Lower lobe of right lung (tissue), 2 donors: ENCODE measurements around the gene MSLN. TPM values are rescaled to one million over a fixed set of nuclear protein-coding genes. Genes with fewer than 3 reads are reported as not detected.
"Not testable (repeated sequence)": the region's sequence is repeated elsewhere in the genome, so short reads cannot be mapped to it uniquely, and the experiment has no call there.

Source experiments
- ATAC-seq, 2 donors: fragments of 200-7000 bp; cut with Tn5 transposase; one replicate each; pipeline ENCODE4 v1.9.1; 2020 to 2022; ENCODE audit warnings: mild to moderate bottlenecking in 2 of 2, moderate library complexity in 2 of 2
- DNase-seq: peaks from one replicate; pipeline ENCODE4 v3.0.0-alpha.2; 2020
- H3K27ac ChIP-seq: fragments of 200-600 bp; one replicate; pipeline ENCODE4 v1.8.0; 2022
- H3K27me3 ChIP-seq: fragments of 200-600 bp; one replicate; pipeline ENCODE4 v1.8.0; 2022; ENCODE audit warnings: low read depth
- H3K36me3 ChIP-seq: fragments of 200-600 bp; one replicate; pipeline ENCODE4 v1.8.0; 2022; ENCODE audit warnings: mild to moderate bottlenecking
- H3K4me1 ChIP-seq: fragments of 200-600 bp; one replicate; pipeline ENCODE4 v1.8.0; 2022
- H3K4me3 ChIP-seq: fragments of 200-600 bp; one replicate; pipeline ENCODE4 v1.8.0; 2022; ENCODE audit warnings: mild to moderate bottlenecking
- H3K9me3 ChIP-seq: fragments of 200-600 bp; one replicate; pipeline ENCODE4 v1.8.0; 2022
- CTCF ChIP-seq: fragments of 200-600 bp; IDR thresholded peaks from one replicate; pipeline ENCODE4 v1.8.0; 2022; ENCODE audit warnings: antibody characterized with exemption, mild to moderate bottlenecking
- intact Hi-C: fragments of 100-400 bp; cut with DNase I; formaldehyde crosslinking; loops from one replicate; pipeline ENCODE4 v1.11.0; 2022
- total RNA-seq: library from RNA; stranded (reverse); fragmentation: NEBNext Ultra II Directional; extraction: Animal tissue kit (Norgen Biotek cat#: 25700); gene quantifications from one replicate; pipeline ENCODE4 v1.2.1, GENCODE V29; 2021
- donor health status: DM: no; HTN: yes; CAD: no; lungs with severe emphysema.

Gene MSLN
- total RNA-seq, 1 donor from 2014 or later = 42.6 TPM

DNA sequence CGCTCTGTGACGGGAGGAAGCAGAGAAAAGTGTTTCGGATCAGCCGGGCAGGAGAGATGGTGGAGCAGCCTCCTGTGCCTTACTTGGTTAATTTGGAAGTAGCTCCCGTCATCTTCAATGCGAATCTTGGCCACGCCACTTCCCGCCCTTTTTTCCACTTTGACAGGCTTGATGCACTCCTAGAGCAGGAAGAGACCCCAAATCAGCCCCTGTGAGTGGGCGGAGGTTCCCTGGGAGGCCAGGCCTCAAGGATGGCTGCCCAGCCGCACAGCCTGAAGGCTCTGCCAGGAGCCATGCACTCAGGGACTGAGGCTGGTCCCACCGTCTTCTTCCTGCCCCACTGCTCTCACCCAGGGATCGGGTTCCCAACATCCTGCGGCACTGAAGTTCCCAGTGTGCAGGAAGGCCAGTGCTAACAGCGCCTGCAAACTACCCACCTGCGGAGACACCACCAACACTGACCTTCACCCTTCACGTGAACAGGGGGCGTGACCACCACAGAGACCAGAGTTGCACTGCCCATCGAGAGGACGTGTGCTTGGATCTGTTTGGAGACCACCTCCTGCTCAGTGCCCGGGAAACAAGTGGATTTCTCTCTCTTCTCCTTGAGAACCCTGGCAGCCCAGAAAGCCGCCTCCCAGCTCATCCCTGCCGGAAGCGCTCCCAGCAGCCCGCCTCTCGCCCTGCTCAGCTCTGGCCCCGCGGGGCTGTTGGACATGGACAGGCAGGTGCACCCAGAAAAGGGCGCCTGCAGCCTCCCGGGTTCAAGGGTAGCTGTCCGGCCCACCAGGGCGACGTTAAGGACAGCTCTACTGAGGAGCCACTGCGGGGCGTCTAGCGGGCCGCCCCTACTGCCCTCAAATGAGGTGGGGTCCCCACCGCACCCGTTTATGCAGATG, 20.7 kb upstream of the MSLN start:
- ATAC-seq (no peak), DNase-seq (no peak)
- no peak for TF ChIP-seq CTCF
- Histone ChIP-seq H3K27me3 (no peaks in the 10 kb centered on the region), H3K36me3 (peaks cover 34% of the 10 kb centered on the region), H3K27ac (peak overlapping the region; percentile 86), H3K9me3 (no peaks in the 10 kb centered on the region), H3K4me3 (peak overlapping the region; percentile 97), H3K4me1 (peaks cover 15% of the 10 kb centered on the region)
- intact Hi-C loops = no loop called here

GRCh38 chr16:740459-740763, 20.1 kb upstream of the MSLN start:
- H3K9me3 ChIP-seq = no peaks in the 10 kb centered on the region
- intact Hi-C loops = no loop called here
- peaks cover 15% of the 10 kb centered on the region for H3K4me1 ChIP-seq
- peak overlapping the region; percentile 86 for H3K27ac ChIP-seq
- H3K36me3 ChIP-seq = peaks cover 27% of the 10 kb centered on the region
- ATAC-seq (peak; percentile 24 to 38), DNase-seq (peak; percentile 65)
- no peak for TF ChIP-seq CTCF
- peak overlapping the region; percentile 97 for H3K4me3 ChIP-seq
- no peaks in the 10 kb centered on the region for H3K27me3 ChIP-seq

DNA sequence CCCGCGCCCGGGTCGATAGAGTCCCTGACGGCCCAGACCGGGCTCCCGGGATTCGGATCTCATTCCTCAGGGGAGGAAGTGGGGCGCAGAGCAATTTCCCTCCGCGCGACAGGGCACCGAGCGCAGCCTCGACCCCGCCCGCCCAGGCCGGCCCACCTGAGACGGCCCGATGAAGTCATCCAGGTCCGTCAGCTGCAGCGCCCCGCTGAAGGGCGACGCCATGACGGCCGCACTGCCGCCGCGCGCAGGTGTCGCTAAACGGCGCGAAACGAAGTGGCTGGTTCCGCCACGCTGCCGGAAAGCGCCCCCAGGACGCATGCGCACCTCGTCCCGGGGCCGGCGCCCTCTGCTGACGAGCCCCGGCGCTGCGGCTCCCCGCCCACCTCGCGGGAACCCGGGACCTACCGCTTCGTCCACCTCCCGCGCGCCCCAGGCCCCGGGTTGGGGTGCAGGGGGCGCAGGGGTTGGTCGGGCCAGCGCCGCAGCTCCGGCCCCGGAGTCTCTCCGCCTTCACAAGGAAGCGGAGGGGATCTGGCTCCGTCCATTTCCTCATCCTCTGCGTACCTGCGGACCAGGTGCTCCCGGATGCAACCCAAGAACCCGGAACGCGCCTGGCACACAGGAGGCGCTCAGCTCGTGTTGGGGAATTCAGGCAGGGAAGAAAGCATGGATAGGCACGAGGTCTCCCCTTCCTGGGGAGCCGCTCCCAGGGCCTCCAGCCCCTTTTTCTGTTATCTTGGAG, 19.6 kb upstream of the MSLN start, which contains the start of gene CIAO3:
CIAO3 (minus strand) TSS at position 234 of the 742 bp plus-strand sequence; CDS start at position 222, 12 bp downstream.
- peaks cover 15% of the 10 kb centered on the region for H3K4me1 ChIP-seq
- peak within 1 kb of the TSS; percentile 97 for H3K4me3 ChIP-seq
- intact Hi-C loops = no loop called here
- DNase-seq (peak; percentile 93), ATAC-seq (peak; percentile 96 to 97)
- peak within 1 kb of the TSS; percentile 86 for H3K27ac ChIP-seq
- no peaks in the 10 kb centered on the region for H3K9me3 ChIP-seq
- peak; percentile 92 for TF ChIP-seq CTCF
- no peaks in the 10 kb centered on the region for H3K27me3 ChIP-seq
- H3K36me3 ChIP-seq = peaks cover 22% of the 10 kb centered on the region

- no peaks in the 10 kb centered on the region for H3K27me3 ChIP-seq
- peaks cover 11% of the 10 kb centered on the region for H3K36me3 ChIP-seq
- DNase-seq (no peak), ATAC-seq (no peak)
- TF ChIP-seq CTCF = no peak
- no peak overlapping the region for H3K4me3 ChIP-seq
- intact Hi-C loops = no loop called here
- H3K4me1 ChIP-seq = peaks cover 15% of the 10 kb centered on the region
- H3K27ac ChIP-seq = no peak overlapping the region
- H3K9me3 ChIP-seq = no peaks in the 10 kb centered on the region
Observed at GRCh38 chr16:741986-742629, 18.4 kb upstream of the MSLN start.

DNA sequence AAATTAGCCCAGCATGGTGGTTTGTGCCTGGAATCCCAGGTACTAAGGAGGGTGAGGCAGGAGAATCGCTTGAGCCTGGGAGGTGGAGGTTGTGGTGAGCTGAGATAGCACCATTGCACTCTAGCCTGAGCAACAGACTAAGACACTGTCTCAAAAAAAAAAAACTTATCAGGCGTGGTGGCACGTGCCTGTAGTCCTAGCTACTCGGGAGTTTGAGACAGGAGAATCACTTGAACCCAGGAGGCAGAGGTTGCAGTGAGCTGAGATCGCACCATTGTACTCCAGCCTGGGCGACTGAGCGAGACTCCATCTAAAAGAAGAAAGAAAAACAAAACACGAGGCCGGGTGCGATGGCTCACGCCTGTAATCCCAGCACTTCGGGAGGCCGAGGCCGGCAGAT, 17.6 kb upstream of the MSLN start:
- DNase-seq, intact Hi-C loops, H3K36me3 ChIP-seq, H3K9me3 ChIP-seq, H3K27me3 ChIP-seq, ATAC-seq, H3K4me3 ChIP-seq, H3K27ac ChIP-seq: not testable (repeated sequence)
- H3K4me1 ChIP-seq = peaks cover 15% of the 10 kb centered on the region
